LoVo (cell line): ENCODE measurements around the gene KCNK15.
A peak's percentile ranks its signal among the peaks of the same experiment; 100 is the strongest.

ENCODE experiments used
- DNase-seq: peaks from one replicate; pipeline ENCODE4 v3.0.0-alpha.2; 2016; ENCODE audit warnings: low spot score

The KCNK15 gene

DNA sequence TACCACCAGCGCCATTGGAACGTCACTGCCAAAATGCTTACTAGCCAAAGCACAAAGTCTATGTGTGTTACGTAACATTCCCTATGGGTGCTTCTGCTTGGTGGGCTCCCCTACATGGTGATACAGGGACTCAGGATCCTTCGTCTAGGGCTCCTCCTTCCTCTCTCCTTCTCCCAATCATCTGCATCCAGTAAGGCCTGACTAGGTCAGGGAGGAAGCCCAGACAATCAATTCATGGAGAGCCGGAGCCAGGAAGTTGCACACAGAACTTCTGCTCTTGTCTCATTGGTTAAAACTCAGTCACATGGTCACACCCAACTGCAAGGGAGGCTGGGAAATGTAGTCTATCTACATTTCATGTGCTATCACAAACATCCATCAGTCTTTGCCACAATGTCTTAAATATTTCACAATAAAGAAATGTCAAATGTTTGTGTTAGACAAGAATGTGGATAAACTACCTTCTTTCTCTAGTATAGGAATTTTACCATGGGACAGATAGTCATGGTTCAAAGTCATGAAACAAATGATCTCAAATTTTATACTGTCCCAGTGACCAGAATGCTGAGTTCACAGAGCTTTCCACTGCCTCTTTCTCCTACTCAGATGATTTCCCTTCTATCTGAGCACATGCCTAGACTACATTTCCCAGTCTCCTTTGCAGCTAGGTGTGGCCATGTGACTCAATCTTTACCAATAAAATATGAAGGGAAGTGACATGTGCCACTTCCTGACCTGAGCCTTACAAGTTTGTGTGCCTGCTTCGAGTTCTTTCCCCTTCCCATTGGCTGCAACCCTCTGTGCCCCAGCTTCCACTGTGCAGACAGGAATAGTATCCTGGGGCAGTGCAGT lies 9.3 kb upstream of the KCNK15 start:
- peak; percentile 30 for DNase-seq

DNA sequence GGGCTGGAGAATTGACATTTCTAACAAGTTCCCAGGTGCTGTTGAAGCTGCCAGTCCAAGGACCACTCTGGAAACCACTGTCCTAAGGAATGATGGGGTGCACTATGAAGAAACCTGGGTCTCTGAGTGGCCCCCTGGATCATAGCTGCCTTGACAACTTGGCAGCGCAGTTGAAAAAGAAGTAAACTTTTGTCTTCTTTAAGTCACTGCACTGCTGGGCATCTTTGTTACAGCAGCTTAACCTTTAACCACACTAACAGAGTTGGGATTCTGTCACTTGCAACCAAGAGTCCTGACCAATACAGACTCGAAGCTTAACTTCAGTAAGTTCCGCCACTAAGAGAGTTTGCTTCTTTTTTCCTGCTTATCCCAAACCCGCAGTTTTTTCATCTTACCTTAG lies 8.5 kb upstream of the KCNK15 start:
- DNase-seq, result no peak

DNA sequence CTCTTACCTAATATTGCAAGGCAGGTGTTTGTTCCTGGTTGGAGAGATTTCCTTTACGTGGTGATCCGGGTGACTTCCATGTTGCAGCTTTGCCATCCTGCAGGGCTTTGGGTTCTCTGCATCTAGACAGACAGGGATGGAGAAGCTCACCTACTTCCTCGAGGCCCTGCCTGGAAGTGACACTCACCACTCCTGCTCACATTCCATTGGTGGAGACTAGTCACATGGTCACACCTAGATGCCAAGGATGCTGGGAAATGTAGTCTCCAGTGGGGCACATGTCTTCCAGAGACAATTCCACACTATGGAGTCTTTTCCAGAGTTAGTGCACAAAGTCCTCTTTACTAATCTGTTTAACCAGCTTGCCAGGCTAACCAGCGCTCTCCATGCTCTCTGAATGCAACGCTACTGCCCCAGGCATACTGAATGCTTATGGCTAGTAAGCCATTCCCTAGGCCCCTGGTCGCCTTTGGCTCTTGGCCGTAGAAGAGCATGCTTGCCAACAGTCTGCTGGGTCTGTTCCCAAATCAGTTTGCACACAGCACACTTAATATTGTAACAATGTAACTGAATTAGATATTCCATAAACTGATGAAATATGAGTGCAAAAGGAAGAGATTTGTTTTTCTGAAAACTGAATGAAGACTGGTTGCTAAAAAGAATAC lies 6.7 kb upstream of the KCNK15 start:
- DNase-seq, result peak; percentile 42

DNA sequence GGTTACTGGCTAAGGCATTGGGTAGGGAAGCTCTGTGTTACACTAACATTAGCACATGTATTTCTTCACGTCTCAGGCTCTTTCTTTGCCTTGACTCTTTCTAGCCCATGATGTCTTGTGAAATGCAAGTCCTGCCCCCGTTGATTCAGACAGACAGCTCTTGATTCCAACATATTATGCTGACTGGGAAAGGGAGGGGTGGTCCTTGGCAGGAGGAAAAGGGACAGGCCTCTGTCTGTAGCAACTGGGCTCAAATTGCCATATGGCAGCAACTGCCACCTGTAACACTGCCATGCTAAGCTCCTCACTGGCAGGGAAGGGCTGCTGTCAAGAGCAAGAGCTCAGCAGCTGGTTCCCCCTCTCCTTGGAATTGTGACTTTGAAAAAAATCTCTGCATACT lies 5.7 kb upstream of the KCNK15 start:
- DNase-seq, result no peak

DNA sequence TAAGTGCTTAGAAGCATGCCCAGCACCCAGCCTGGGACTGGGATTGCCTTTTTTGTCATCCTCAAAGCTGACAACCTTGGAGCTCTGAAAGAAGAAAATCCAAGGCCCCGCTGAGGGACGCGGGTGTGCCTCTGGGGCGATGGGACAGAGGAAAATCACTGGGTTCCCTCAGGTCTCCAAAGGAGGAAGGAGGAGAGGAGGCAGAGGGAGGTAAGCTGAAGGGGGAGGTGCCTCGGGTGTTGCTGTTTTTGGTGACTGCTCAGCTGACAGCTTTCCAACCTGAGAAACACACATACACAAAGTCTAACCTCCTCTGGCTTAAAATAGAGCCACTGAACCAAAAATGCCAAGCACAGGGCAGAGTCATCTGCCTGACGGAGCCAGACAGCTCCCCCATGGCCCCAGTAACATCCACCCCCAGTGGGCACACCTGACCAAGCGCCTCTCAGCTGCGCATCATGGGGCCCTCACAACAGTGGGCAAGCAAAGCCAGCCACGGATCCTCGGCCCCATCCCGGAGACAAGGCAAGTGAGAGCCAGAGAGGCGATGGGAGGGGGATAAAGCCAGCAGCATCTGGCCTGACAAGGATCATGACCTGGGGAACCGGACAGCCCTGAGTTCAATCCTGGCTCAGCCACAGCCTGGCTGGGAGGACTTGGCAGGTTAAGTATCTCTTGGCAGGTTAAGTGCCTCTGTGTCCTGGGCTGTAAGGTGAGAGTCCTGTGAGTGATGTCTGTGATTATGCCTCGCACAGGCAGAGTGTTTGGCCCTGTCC lies 3.2 kb upstream of the KCNK15 start:
- DNase-seq, result no peak

DNA sequence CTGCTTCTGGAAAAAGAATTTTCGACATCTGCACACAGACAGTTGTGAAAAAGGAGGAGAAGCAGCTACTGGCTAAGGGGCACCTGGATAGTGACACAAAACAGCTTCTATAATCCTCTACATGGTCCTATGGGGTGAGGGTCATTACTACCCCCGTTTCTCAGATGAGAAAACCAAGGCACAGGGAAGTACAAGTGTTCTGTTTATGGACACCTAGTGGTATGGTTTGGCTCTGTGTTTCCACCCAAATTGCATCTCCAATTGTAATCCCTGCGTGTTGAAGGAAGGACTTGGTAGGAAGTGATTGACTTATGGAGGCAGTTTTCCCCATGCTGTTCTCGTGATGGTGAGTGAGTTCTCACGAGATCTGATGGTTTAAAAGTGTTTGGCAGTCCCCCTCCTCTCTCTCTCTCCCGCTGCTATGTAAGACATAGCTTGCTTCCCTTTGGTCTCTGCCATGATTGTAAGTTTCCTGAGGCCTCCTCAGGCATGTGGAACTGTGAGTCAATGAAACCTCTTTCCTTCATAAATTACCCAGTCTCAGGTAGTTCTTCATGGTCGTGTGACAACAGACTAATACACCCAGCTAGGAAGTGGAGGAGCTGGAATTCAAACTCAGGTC lies 2.5 kb upstream of the KCNK15 start:
- no peak for DNase-seq

DNA sequence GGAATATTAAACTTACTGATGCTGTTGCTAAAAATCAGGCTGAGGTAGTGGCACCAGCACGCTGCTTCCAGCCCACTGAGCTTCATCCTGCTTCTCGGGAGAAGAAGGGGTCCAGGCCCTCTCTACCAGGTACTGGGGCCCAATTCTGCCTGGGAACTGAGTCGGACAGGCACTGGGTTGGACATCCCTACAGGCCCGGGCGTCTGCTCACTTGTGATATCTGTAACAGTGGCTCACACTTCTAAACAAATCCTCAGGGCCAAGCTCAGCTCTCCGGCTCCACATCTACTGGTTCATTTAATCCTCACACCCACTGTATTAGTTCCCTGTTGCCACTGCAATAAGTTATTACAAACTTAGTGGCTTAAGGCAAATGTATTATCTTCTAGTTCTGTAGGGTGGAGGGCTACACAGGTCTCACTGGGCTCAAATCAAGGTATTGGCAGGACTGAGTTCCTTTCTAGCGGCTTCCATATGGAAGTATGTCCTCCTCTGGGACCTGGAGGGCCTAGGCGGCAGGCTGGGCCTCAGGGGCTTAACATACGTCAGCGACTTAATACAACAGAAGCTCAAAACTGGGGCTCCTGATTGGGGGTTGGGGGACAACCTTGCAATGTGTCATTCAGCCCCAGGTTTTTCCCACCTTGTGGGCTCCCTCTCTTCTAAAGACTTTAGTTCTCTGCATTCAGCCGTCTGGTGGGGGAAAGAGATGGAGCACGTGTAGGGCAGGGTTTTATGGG lies 1.6 kb upstream of the KCNK15 start:
- DNase-seq, result no peak

DNA sequence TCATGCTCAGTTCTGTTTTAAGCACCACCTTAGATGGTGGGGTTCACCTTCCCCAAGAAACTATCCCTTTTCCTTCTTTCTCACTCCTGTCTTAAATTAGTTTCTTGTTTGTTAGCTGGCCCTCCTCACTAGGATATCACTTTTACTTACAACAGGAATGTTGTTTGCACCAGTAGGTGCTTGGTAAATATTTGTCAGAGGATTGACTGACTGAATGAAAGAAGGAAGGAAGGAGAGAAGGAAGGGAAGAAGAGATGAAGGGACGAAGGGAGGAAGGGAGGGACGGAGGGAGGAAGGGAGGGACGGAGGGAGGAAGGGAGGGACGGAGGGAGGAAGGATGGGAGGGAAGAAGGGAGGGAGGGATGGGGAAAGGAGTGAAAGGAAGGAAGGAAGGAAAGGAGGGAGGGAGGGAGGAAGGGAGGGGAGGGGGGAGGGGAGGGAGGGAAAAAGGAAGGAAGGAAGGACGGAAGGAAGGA lies 505 bp upstream of the KCNK15 start:
- DNase-seq, result no peak

DNA sequence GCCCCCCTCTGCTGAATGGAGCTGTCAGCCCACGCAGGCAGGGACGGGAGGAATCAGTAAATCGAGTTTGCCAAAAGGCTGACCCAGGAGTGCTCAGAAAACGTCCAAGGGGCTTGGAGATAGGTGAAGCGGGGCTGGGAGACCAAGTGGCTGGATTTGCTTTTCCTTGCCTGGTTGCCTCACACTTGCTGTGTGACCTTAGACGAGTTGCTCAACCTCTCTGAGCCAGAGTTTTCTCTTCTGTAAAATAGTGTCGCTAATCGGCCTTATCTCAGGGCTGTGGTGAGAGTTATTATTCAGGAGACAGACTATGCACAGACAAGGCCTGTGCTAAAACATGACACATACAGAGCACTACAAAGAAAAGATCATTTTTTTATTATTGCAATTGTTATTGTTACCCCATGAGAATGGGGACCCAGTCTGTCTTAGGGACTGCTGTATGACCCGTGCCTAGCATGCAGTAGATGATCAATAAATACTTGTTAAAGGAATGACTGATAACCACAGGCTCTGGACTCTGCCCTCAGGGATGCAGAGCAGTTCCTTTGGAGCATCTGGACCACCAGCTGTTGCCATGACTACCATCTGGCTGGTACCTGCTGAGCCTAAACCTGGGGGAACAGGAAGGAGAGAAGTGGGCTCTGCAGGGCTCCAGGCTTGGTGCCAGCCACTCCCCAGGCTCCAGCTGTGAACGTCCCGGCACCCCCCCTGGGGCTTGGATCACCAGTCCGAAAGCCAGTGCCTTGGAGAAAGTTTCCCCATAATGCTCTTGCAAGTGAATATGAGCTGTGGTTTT lies 901 bp downstream of the KCNK15 start:
- no peak for DNase-seq

DNA sequence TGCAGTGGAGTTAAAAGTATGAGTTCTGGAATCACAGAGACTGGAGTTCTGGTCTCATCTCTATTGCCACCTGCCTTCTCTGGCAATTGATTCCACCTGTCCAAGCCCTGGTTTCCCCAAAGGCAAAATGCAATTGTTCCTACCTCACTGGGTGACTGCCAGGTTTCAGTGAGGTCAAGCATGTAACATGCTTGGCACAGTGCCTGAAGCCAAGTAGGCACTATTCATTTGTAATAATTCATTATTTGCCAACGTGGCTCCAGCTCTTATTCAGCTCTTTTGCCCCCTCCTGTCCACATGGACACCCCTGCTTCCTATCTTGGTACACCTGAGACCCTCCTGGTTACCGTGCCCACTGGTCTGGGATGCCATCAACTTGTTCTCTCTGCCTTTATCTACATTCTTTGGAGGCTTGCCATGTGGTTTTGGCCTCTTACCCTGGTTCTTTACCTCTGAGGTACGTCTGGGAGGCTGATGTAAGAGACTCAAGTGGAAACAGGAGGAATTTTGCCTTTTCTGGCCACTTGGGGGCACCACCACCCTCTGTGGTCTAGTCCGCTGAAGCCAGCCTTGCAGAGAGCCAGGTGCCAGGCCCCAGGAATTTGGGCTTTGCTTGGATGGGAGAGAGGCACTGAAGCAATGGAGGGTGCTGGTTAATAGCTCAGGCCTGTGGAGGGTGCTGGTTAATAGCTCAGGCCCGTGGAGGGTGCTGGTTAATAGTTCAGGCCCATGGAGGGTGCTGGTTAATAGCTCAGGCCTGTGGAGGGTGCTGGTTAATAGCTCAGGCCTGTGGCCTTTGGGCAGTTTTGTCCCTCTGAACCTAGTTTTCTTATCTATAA lies 1.7 kb downstream of the KCNK15 start:
- peak; percentile 84 for DNase-seq

DNA sequence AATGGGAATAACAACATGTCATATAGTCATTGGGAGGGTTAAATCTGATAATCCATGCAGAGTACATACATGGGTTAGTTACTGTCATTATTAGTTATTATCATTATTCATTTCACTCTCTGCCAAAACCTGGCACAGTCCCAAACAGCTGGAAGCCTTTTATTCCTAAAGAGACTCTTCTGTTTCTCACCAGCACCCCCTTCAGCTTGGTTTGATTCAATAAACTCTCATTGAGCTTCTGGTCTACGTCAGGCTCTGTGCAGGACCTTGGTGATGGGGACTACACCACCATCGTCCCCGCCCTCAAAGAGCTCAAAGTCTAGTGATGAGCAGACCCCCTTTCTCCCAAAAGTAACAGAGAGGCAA lies 2.3 kb downstream of the KCNK15 start:
- no peak for DNase-seq

DNA sequence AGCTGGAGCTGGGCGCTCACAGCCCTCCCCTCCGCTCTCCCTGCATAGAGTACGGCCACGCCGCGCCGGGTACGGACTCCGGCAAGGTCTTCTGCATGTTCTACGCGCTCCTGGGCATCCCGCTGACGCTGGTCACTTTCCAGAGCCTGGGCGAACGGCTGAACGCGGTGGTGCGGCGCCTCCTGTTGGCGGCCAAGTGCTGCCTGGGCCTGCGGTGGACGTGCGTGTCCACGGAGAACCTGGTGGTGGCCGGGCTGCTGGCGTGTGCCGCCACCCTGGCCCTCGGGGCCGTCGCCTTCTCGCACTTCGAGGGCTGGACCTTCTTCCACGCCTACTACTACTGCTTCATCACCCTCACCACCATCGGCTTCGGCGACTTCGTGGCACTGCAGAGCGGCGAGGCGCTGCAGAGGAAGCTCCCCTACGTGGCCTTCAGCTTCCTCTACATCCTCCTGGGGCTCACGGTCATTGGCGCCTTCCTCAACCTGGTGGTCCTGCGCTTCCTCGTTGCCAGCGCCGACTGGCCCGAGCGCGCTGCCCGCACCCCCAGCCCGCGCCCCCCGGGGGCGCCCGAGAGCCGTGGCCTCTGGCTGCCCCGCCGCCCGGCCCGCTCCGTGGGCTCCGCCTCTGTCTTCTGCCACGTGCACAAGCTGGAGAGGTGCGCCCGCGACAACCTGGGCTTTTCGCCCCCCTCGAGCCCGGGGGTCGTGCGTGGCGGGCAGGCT lies 4.6 kb downstream of the KCNK15 start:
- DNase-seq, result no peak

DNA sequence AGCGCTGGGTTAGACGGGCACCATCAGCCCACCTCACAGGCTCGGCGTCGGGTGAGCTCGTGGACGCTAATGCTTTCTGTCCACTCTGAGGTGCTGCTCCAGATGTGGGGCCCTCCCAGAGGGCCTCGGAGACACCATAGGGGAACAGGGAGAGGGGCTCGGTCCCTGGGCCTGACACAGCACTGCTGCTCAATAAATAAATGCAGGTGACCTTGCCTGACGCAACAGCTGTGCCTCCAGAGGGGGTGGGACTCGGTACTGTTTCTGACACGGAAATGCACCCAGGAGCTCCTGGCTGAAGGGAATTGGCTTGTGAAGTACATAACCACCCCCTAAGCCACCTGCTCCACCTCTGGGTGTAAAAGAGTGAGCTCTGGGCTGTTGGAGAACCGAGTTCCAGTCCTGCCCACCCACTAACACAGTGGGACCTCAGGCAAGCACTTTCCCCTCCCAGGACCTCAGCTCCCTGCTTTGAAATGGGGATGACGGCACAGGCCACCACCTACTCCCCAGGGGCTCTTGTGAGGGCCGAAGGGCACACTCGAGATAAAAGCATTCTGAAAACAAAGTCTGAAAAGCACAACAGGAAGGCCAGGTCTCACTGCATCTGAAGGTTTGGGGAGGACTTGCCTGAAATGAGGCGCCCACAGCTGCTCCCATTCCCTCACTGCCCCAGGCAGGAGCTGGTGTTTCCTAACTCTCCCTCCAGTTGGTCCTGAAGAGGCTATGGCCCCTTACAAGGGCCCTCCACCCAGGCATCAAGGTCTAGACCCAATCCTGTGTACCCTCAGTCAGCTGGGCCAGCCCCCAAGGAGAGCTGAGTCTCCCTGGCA lies 6.7 kb downstream of the KCNK15 start:
- no peak for DNase-seq

DNA sequence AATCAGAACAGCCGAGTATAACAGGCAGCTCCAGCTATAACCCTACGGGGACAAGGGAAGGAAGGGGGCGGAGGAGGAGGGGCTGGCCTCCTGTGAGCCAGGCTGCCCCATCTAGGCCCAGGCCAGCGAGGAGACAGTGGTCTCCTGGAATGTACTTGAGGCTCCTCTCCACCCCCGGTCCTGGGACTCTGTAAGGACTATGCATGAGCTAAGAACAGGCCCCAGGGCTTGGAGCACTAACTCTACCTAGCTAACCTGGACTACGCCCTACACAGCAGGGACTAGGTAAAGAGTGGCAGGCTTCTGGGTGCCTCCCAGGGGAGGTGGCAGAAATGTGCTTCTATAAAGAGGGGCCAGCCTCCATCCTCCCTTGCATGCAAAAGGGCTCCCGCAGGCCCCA lies 8.9 kb downstream of the KCNK15 start:
- DNase-seq, result no peak

DNA sequence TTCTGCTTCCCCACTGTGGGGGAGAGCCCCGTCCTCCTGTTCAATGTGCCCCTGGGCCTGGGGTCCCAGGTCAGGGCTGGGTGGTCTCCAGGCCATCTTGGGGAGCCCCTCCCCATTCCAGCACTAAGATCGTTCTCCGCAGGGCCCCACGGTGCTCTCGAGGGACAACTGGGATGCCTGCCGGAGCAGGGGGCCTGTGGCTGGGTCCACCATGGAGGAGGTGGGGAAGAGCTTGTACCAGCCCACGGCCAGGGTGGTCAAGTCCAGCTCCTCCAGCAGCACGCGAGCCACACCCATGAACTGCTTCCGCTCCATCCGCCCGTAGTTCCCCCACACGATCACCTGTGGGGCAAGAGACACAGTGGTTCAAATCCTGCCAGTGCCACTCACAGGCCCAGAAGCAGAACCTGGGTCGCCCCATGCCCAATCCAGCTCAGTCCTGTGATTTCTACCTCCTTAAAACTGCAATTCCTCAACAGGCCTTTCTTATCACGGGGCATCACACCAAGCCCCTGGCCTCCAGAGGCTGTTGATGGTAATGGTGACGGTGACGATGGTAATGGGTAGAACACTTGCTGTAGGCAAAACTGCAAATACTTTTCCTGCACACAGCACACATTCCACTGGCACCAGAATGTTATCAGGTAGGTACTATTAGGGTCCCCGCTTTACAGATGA lies 10.5 kb downstream of the KCNK15 start:
- DNase-seq, result no peak

DNA sequence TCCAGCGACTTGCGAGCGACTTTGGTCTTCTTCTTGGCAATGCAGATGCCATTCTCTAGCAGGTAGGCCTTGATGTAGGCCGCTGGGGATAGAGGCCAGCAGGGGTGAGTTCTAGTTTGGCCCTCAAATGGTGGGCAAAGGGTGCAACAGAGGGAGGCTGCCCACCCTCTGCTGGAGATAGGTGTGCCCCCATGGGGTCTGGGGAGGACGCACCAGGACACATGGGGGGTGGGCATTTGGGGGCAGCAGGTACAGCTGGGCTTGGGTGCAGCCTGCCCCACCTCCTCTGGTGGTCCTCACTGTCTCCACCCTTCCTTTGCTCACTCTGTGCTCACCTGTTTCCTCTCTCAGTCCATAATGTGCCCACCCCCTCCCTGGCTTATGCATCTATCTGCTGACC lies 11.3 kb downstream of the KCNK15 start:
- no peak for DNase-seq

DNA sequence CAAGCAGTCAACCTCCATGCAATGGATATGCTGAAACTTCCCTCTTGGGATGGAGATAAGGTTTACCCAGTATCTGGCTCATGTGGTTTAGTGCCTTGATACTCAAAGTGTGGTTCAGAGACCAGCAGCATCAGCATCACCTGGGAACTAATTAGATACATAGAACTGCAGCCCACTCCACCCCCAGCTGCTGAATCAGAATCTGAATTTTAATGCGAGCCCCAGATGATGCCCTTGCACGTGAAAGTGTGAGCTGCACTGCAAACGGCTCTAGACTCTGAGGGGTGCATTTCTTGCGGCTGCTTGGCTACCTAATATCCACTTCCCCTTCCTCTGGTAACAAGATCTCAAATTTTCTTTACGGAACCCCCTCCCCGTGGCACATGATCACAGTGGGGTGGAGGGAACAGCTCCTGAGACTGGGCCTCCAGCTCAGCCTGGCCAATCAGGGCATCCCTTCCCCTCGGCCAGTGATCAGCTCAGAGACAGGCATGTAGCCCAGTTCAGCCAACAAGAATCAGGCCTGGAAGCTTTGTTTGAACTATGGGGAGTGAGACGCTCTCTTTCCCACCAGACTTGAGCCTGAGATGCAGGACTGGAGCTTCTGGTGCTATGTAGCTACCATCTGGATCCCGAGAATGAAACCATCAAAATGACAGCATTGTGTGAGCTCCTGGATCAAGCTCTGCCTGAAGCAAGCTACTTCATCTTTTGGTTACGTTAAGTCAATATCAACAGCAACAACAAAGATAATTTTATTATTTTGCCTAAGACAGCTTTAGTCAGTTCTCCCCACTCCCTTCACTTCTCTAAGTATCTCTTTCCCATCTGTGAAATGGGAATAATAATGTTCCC lies 12.8 kb downstream of the KCNK15 start:
- DNase-seq, result no peak
